Rectal smooth muscle tissue (tissue), 1 donor: ENCODE measurements around the gene IVNS1ABP.

Experiments used
- H3K27ac ChIP-seq: one replicate; pipeline ENCODE4 v1.7.0; 2013; ENCODE audit warnings: low read depth, low read length, inconsistent platforms
- H3K27me3 ChIP-seq: one replicate; pipeline ENCODE4 v1.7.0; 2013; ENCODE audit warnings: low read length; ENCODE audit not compliant: control insufficient read depth, insufficient read depth
- H3K36me3 ChIP-seq: one replicate; pipeline ENCODE4 v1.7.0; 2013; ENCODE audit warnings: low read length; ENCODE audit not compliant: control insufficient read depth, insufficient read depth
- H3K4me1 ChIP-seq: one replicate; pipeline ENCODE4 v1.7.0; 2013; ENCODE audit warnings: low read length; ENCODE audit not compliant: control insufficient read depth, insufficient read depth
- H3K4me3 ChIP-seq: one replicate; pipeline ENCODE4 v1.7.0; 2013; ENCODE audit warnings: low read length
- H3K9ac ChIP-seq: one replicate; pipeline ENCODE4 v1.7.0; 2013; ENCODE audit warnings: low read length

The IVNS1ABP gene

GRCh38 chr1:185308126-185308525 lies 8.9 kb downstream of the IVNS1ABP start:
- H3K36me3 ChIP-seq, result peaks cover 18% of the 10 kb centered on the region
- H3K27me3 ChIP-seq, result no peaks in the 10 kb centered on the region

DNA sequence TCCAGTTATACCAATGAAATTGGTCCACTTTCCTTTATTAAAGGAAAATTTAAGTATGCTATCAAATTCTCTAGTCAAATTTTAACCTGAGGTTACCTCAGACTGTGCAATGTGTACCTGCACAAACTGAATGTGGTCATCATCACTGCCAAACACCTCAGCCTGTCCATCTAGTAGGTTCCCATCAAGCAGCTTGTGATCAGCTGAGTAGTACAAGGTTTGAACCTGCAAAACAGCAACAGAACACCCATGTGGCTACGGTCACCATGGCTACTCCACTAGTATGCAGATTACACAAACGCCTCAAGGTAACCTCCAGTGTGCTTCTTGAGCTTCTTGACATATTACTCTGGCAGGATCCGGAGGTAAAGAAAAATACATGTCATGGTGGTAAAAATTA lies 11.6 kb downstream of the IVNS1ABP start:
- Histone ChIP-seq H3K36me3 (peaks cover 18% of the 10 kb centered on the region), H3K27me3 (no peaks in the 10 kb centered on the region), H3K27ac (no peak overlapping the region), H3K4me3 (no peak overlapping the region), H3K9ac (no peak overlapping the region), H3K4me1 (no peaks in the 10 kb centered on the region)

More at GRCh38 chr1:185308126-185308525, 8.9 kb downstream of the IVNS1ABP start:
- Histone ChIP-seq H3K9ac (no peak overlapping the region), H3K27ac (no peak overlapping the region), H3K4me1 (no peaks in the 10 kb centered on the region), H3K4me3 (no peak overlapping the region)

GRCh38 chr1:185300152-185300551 lies 16.9 kb downstream of the IVNS1ABP start:
- H3K4me1 ChIP-seq, result no peaks in the 10 kb centered on the region
- peaks cover 19% of the 10 kb centered on the region for H3K36me3 ChIP-seq
- H3K4me3 ChIP-seq, result no peak overlapping the region
- no peak overlapping the region for H3K9ac ChIP-seq
- no peaks in the 10 kb centered on the region for H3K27me3 ChIP-seq
- no peak overlapping the region for H3K27ac ChIP-seq

DNA sequence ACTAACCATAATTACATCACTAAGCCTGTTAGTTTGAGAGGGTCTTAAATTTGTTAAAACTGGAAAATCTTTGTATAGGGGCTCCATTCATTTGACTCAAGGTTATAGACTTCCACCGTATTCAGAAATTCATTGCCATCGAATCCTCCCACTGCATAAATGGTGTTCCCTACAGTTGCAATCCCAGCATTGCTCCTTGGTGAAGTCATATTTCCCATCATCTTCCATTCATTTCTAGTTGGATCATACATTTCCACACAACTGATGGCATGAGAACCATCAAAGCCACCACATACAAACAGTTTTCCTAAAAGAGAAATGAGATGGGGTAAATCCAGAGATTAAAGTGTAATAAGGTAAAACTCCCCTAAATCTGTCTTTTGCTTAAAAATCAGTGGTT lies 19.1 kb downstream of the IVNS1ABP start:
- no peaks in the 10 kb centered on the region for H3K4me1 ChIP-seq
- no peak overlapping the region for H3K4me3 ChIP-seq
- H3K27ac ChIP-seq, result no peak overlapping the region
- no peak overlapping the region for H3K9ac ChIP-seq
- peaks cover 17% of the 10 kb centered on the region for H3K36me3 ChIP-seq
- no peaks in the 10 kb centered on the region for H3K27me3 ChIP-seq

GRCh38 chr1:185295091-185295490 lies 22.0 kb downstream of the IVNS1ABP start:
- Histone ChIP-seq H3K4me3 (no peak overlapping the region), H3K27ac (no peak overlapping the region), H3K36me3 (peaks cover 14% of the 10 kb centered on the region)

GRCh38 chr1:185293967-185294542 lies 23.0 kb downstream of the IVNS1ABP start:
- Histone ChIP-seq H3K4me1 (no peaks in the 10 kb centered on the region), H3K36me3 (peaks cover 7% of the 10 kb centered on the region), H3K9ac (no peak overlapping the region), H3K27me3 (no peaks in the 10 kb centered on the region), H3K27ac (no peak overlapping the region), H3K4me3 (no peak overlapping the region)

More at GRCh38 chr1:185295091-185295490, 22.0 kb downstream of the IVNS1ABP start:
- no peaks in the 10 kb centered on the region for H3K4me1 ChIP-seq
- H3K9ac ChIP-seq, result no peak overlapping the region
- H3K27me3 ChIP-seq, result no peaks in the 10 kb centered on the region

DNA sequence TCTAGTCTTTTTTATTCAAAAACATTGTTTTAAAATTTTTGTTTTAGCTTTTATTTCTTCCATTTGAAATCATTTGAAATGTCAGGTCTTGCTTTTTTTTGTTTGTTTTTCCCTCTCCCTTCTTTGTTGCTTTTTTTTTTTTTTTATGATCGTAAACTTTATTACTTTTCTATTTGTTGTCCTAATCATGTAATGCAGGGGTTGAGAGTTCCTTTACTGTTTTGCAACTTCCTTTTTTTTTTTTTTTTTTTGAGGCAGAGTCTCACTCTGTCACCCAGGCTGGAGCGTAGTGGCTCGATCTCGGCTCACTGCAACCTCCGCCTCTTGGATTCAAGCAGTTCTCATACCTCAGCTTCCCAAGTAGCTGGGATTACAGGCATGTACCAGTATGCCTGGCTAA lies 24.8 kb downstream of the IVNS1ABP start:
- no peak overlapping the region for H3K9ac ChIP-seq
- H3K4me1 ChIP-seq, result no peaks in the 10 kb centered on the region
- no peak overlapping the region for H3K27ac ChIP-seq
- H3K36me3 ChIP-seq, result peaks cover 3% of the 10 kb centered on the region
- H3K27me3 ChIP-seq, result no peaks in the 10 kb centered on the region
- no peak overlapping the region for H3K4me3 ChIP-seq

GRCh38 chr1:185291652-185292051 lies 25.4 kb downstream of the IVNS1ABP start:
- Histone ChIP-seq H3K4me3 (no peak overlapping the region), H3K27ac (no peak overlapping the region), H3K9ac (no peak overlapping the region)

DNA sequence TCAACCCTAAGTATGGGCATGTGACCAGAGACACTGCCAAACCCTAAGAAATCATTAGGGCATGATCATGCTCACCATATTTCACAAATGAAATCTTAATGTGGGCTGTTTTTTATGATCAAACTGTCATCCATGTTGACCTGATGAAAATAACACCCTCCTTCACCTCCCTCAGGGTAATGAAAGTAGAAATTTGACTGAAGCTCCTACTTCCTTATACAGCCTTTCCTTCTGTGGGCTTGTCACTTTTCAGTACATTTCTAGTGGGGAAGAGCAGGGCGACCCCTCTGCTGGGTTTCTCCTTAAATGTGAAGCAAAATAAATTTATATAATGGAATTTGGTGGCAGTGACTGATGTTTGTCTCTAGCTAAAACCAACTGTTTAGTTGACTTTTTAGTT lies 25.9 kb downstream of the IVNS1ABP start:
- Histone ChIP-seq H3K36me3 (peaks cover 3% of the 10 kb centered on the region), H3K27ac (no peak overlapping the region), H3K4me3 (no peak overlapping the region), H3K27me3 (no peaks in the 10 kb centered on the region), H3K9ac (no peak overlapping the region), H3K4me1 (no peaks in the 10 kb centered on the region)

More at GRCh38 chr1:185291652-185292051, 25.4 kb downstream of the IVNS1ABP start:
- Histone ChIP-seq H3K27me3 (no peaks in the 10 kb centered on the region), H3K36me3 (peaks cover 3% of the 10 kb centered on the region), H3K4me1 (no peaks in the 10 kb centered on the region)

- no peak overlapping the region for H3K27ac ChIP-seq
Observed at GRCh38 chr1:185289880-185290279, 27.2 kb downstream of the IVNS1ABP start.

DNA sequence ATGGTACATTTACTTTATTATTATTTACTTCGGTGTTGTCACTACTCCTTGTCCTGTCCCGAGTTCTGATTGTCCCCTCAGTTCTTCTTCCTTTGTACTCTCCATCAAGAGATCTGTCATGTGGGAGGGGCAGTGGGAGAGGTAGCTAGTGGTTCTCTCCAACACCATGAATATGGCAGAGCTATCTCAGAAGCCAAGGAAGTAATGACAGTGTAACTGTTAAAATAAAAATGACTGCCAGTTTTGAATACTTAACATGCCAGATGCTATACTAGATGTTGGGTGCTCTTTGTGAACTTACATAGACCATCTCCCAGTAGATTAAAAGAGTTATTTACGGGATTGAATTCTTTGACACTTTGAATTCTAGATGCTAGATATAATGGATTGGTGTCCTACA lies 28.6 kb downstream of the IVNS1ABP start:
- Histone ChIP-seq H3K36me3 (no peaks in the 10 kb centered on the region), H3K4me1 (no peaks in the 10 kb centered on the region)

More at GRCh38 chr1:185289880-185290279, 27.2 kb downstream of the IVNS1ABP start:
- no peaks in the 10 kb centered on the region for H3K4me1 ChIP-seq
- H3K4me3 ChIP-seq, result no peak overlapping the region
- H3K9ac ChIP-seq, result no peak overlapping the region
- H3K27me3 ChIP-seq, result no peaks in the 10 kb centered on the region
- peaks cover 3% of the 10 kb centered on the region for H3K36me3 ChIP-seq

GRCh38 chr1:185287451-185287850 lies 29.6 kb downstream of the IVNS1ABP start:
- Histone ChIP-seq H3K4me1 (no peaks in the 10 kb centered on the region), H3K9ac (no peak overlapping the region), H3K27ac (no peak overlapping the region), H3K36me3 (no peaks in the 10 kb centered on the region), H3K4me3 (no peak overlapping the region), H3K27me3 (no peaks in the 10 kb centered on the region)

More for the DNA sequence above, 28.6 kb downstream of the IVNS1ABP start:
- no peak overlapping the region for H3K27ac ChIP-seq
- H3K4me3 ChIP-seq, result no peak overlapping the region
- H3K9ac ChIP-seq, result no peak overlapping the region
- H3K27me3 ChIP-seq, result no peaks in the 10 kb centered on the region

DNA sequence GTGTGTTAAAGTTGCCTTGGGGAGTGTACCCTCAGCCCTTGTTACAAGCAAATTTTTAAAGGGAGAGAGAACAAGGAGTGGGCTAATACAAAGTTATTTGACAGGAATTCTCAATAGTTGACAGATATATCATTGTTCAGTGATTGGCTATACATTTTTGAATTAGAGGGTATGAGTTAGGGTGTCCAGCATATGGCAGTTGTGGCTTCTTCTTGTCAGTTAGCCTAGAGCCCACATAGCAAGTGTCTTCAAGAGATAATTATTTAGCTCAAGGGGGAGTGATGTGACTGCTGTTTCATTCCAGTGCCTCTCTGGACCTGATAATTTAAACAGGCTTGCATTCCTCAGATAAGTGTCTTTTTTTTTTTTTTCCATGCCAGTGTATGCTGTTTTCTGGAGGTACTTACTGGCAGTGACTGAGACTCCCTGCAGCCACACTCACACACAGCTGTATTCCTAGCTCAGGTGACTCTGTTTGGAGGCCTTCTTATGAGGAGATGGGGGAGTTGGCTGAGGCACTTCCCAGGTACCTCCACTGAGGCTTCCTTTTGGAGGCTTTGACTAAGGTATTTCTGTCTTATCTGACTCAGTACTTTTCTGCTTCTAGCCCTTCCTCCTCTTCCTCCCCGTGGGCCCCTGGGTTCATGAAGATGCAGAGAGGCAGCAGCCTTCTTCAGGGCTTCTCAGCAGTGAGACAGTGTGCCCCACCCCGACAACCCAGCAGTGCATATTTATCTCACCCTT lies 32.3 kb downstream of the IVNS1ABP start:
- Histone ChIP-seq H3K9ac (no peak overlapping the region), H3K4me3 (no peak overlapping the region), H3K36me3 (no peaks in the 10 kb centered on the region), H3K4me1 (no peaks in the 10 kb centered on the region), H3K27ac (no peak overlapping the region), H3K27me3 (no peaks in the 10 kb centered on the region)
